Panc1 (cell line): ENCODE results near the gene MACROD2. TPM values are rescaled to one million over a fixed set of nuclear protein-coding genes. Genes with fewer than 3 reads are reported as not detected.

Source experiments
- ATAC-seq: fragments of 200-7000 bp; cut with Tn5 transposase; 2 replicates; pipeline ENCODE4 v1.9.1; 2020; ENCODE audit warnings: mild to moderate bottlenecking, moderate library complexity
- BruUV-seq: library from RNA; stranded (reverse); fragments of 400-500 nt; replicated peaks from 2 replicates; lab custom pipeline; 2021; lab: Mats Ljungman, UMichigan
- CTCF ChIA-PET: fragments of 300-600 bp; sonication (Branson Sonifier 250); formaldehyde crosslinking; loops from one replicate; lab custom pipeline; 2022; ENCODE audit warnings: antibody characterized with exemption; lab: Charles Lee
- POLR2A ChIA-PET: fragments of 300-600 bp; sonication (Branson Sonifier 250); formaldehyde crosslinking; loops from one replicate; lab custom pipeline; 2022; ENCODE audit warnings: antibody characterized with exemption; lab: Charles Lee
- DNase-seq: peaks from one replicate; pipeline ENCODE4 v3.0.0-alpha.2; 2010; ENCODE audit warnings: low read depth, low spot score
- H3K27ac ChIP-seq: 2 replicates; pipeline ENCODE4 v1.5.1; 2011; ENCODE audit warnings: mild to moderate bottlenecking, low read length, inconsistent platforms
- H3K27me3 ChIP-seq: fragments of 200-500 bp; sonication (Bioruptor generic); 2 replicates; pipeline ENCODE4 v1.6.0; 2014; ENCODE audit warnings: low read length, inconsistent platforms; ENCODE audit not compliant: control insufficient read depth, insufficient read depth
- H3K36me3 ChIP-seq: fragments of 200-500 bp; sonication (Bioruptor generic); 2 replicates; pipeline ENCODE4 v1.5.1; 2014; ENCODE audit warnings: inconsistent platforms, mild to moderate bottlenecking, low read length, moderate library complexity; ENCODE audit not compliant: control insufficient read depth, insufficient read depth
- H3K4me1 ChIP-seq: 2 replicates; pipeline ENCODE4 v1.5.1; 2011; ENCODE audit warnings: inconsistent platforms, mild to moderate bottlenecking, low read length, moderate library complexity; ENCODE audit not compliant: control insufficient read depth, insufficient read depth
- H3K4me3 ChIP-seq, 2 experiments: 2 replicates each; pipeline ENCODE4 v1.5.1; 2011 to 2012; ENCODE audit warnings: low read depth in 2 of 2, low read length in 2 of 2, mild to moderate bottlenecking in 2 of 2, inconsistent platforms in 1 of 2, moderate library complexity in 1 of 2
- H3K9me3 ChIP-seq: fragments of 200-500 bp; sonication (Bioruptor generic); 2 replicates; pipeline ENCODE4 v1.5.1; 2014; ENCODE audit warnings: low read depth, mild to moderate bottlenecking, inconsistent platforms, low read length, moderate library complexity; ENCODE audit not compliant: control insufficient read depth, insufficient read depth
- POLR2AphosphoS5 ChIP-seq: IDR thresholded peaks from 2 replicates; pipeline ENCODE4 v1.6.1; 2012; ENCODE audit warnings: mild to moderate bottlenecking, low read depth, low read length, moderate library complexity
- SIN3A ChIP-seq: IDR thresholded peaks from 2 replicates; pipeline ENCODE4 v1.6.1; 2012; ENCODE audit warnings: low read depth, mild to moderate bottlenecking, low read length, moderate library complexity, borderline replicate concordance; ENCODE audit not compliant: insufficient read depth
- TCF7L2 ChIP-seq: IDR thresholded peaks from 2 replicates; pipeline ENCODE4 v1.6.1; 2011; ENCODE audit warnings: mild to moderate bottlenecking, low read depth, low read length, inconsistent platforms
- in situ Hi-C: cut with HindIII; loops from 2 replicates; pipeline ENCODE4 v1.10.0; 2016; ENCODE audit warnings: low sequenced_read_pairs, low pct_unique_long_range_greater_than_20kb
- intact Hi-C: fragments of 100-400 bp; cut with micrococcal nuclease; formaldehyde crosslinking; loops from one replicate; pipeline ENCODE4 v1.10.0; 2022; ENCODE audit not compliant: unreplicated experiment
- total RNA-seq: library from RNA; stranded (reverse); gene quantifications from one replicate; pipeline ENCODE4 v1.2.1, GENCODE V29; 2021; ENCODE audit not compliant: unreplicated experiment
- TF ChIP-seq, protein P1 (sequence below): fragments of 450-650 bp; IDR thresholded peaks from 2 replicates; pipeline ENCODE4 v1.5.1; 2017; ENCODE audit warnings: mild to moderate bottlenecking
- TF ChIP-seq, protein P2 (sequence below), 2 experiments: IDR thresholded peaks; 2 replicates each; pipeline ENCODE4 v1.6.1; 2011 to 2012; ENCODE audit warnings: low read depth in 2 of 2, control low read depth in 1 of 2, low read length in 1 of 2, mild to moderate bottlenecking in 1 of 2, moderate library complexity in 1 of 2; ENCODE audit not compliant: insufficient read depth in 1 of 2

The MACROD2 gene
- total RNA-seq, 1 experiment from 2014 or later, result 1.2 TPM

DNA sequence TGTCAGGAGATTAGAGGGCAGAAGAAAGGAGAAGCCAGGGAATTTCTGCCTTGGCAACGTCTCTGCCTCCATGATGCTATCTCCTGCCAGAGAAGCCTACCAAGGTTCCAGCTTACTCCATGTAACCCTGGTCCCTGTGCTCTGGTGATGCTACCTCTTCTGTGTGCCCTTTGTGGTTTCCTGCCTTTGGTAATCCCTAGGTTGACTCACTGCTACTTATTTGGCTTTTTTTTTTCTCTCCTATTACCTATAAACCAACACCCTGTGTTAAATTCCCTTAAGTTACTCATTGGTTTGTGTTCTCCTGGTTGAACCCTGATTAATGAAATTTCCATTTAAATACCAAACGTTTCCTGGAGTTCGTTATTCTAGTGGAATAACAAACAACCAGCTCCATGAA, 869.9 kb downstream of the MACROD2 start:
- TF ChIP-seq, protein P1, sequence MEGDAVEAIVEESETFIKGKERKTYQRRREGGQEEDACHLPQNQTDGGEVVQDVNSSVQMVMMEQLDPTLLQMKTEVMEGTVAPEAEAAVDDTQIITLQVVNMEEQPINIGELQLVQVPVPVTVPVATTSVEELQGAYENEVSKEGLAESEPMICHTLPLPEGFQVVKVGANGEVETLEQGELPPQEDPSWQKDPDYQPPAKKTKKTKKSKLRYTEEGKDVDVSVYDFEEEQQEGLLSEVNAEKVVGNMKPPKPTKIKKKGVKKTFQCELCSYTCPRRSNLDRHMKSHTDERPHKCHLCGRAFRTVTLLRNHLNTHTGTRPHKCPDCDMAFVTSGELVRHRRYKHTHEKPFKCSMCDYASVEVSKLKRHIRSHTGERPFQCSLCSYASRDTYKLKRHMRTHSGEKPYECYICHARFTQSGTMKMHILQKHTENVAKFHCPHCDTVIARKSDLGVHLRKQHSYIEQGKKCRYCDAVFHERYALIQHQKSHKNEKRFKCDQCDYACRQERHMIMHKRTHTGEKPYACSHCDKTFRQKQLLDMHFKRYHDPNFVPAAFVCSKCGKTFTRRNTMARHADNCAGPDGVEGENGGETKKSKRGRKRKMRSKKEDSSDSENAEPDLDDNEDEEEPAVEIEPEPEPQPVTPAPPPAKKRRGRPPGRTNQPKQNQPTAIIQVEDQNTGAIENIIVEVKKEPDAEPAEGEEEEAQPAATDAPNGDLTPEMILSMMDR, result no peak
- no peak for TF ChIP-seq POLR2AphosphoS5
- no peak for TF ChIP-seq TCF7L2
- no peak for TF ChIP-seq SIN3A
- TF ChIP-seq, protein P2, sequence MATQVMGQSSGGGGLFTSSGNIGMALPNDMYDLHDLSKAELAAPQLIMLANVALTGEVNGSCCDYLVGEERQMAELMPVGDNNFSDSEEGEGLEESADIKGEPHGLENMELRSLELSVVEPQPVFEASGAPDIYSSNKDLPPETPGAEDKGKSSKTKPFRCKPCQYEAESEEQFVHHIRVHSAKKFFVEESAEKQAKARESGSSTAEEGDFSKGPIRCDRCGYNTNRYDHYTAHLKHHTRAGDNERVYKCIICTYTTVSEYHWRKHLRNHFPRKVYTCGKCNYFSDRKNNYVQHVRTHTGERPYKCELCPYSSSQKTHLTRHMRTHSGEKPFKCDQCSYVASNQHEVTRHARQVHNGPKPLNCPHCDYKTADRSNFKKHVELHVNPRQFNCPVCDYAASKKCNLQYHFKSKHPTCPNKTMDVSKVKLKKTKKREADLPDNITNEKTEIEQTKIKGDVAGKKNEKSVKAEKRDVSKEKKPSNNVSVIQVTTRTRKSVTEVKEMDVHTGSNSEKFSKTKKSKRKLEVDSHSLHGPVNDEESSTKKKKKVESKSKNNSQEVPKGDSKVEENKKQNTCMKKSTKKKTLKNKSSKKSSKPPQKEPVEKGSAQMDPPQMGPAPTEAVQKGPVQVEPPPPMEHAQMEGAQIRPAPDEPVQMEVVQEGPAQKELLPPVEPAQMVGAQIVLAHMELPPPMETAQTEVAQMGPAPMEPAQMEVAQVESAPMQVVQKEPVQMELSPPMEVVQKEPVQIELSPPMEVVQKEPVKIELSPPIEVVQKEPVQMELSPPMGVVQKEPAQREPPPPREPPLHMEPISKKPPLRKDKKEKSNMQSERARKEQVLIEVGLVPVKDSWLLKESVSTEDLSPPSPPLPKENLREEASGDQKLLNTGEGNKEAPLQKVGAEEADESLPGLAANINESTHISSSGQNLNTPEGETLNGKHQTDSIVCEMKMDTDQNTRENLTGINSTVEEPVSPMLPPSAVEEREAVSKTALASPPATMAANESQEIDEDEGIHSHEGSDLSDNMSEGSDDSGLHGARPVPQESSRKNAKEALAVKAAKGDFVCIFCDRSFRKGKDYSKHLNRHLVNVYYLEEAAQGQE (IDR thresholded peaks at IDR 0.05; ENCODE audit: insufficient read depth in 1 of 2, low read depth in 2 of 2, low read length in 1 of 2), result no peak
- Histone ChIP-seq H3K27ac (no peak overlapping the region), H3K4me1 (no peaks in the 10 kb centered on the region), H3K27me3 (no peaks in the 10 kb centered on the region), H3K9me3 (no peaks in the 10 kb centered on the region), H3K36me3 (no peaks in the 10 kb centered on the region), H3K4me3 (no peak overlapping the region)
- in situ Hi-C loops, result no loop called here
- POLR2A ChIA-PET, result no interaction called here
- no peak for DNase-seq
- no TSS peak for BruUV-seq
- ATAC-seq, result no peak
- CTCF ChIA-PET, result no interaction called here
- intact Hi-C loops, result no loop called here

DNA sequence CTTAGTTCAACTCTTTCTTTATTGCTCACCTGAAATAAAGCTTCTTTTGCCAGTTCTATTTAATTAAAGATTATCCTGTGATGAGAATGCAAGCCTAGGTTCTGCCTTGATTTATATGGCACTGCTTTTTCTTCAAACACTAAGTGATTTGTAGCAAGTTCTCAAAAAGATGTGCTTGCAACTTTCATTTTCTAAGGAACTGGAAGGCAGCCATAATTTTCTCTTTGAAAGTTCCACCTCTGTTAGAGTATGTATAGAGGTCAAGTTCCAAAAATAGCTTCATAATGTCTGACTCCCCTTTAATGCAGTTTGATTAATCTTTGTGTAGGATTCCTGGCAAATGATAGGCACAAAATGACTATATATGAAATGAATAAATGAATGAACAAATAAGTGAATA, 870.4 kb downstream of the MACROD2 start:
- intact Hi-C loops, result no loop called here
- BruUV-seq, result no TSS peak

More for the DNA sequence above, 870.4 kb downstream of the MACROD2 start:
- TF ChIP-seq, protein P1, result no peak
- TF ChIP-seq TCF7L2, result no peak
- Histone ChIP-seq H3K27me3 (no peaks in the 10 kb centered on the region), H3K27ac (no peak overlapping the region), H3K9me3 (no peaks in the 10 kb centered on the region), H3K36me3 (no peaks in the 10 kb centered on the region), H3K4me1 (no peaks in the 10 kb centered on the region), H3K4me3 (no peak overlapping the region)
- in situ Hi-C loops, result no loop called here
- ChIA-PET POLR2A (no interaction called here), CTCF (no interaction called here)
- no peak for ATAC-seq
- DNase-seq, result no peak
